ENCODE data around the gene EFNA1.

The EFNA1 gene

GRCh38 chr1:155173478-155174323 lies 46.0 kb downstream of the EFNA1 start, which contains the start of gene TRIM46:
TRIM46 (plus strand) TSS chr1:155173849; CDS start chr1:155173967, 118 bp downstream.
- Histone ChIP-seq H3K4me1 (ENCODE audit: control insufficient read depth in 1 of 2, insufficient read depth in 2 of 2, low read length in 2 of 2) (peaks cover 28 to 42% of the 10 kb centered on the region in 2 donors), H3K27ac (ENCODE audit: low read depth, low read length) (peak within 1 kb of the TSS; percentile 77), H3K9ac (ENCODE audit: low read depth in 1 of 2, low read length in 2 of 2) (peak within 1 kb of the TSS; percentile 88 to 96), H3K27me3 (ENCODE audit: control insufficient read depth in 1 of 2, insufficient read depth in 2 of 2, low read length in 2 of 2) (no peaks in the 10 kb centered on the region), H3K4me3 (ENCODE audit: low read depth in 1 of 2, low read length in 2 of 2) (peak within 1 kb of the TSS; percentile 84 to 96), H3K36me3 (ENCODE audit: control insufficient read depth in 1 of 2, insufficient read depth in 2 of 2, low read length in 2 of 2) (peaks cover 0 to 16% of the 10 kb centered on the region in 2 donors), H3K9me3 (ENCODE audit: control insufficient read depth in 1 of 2, low read length in 2 of 2) (no peaks in the 10 kb centered on the region)

GRCh38 chr1:155174324-155175280 lies 46.9 kb downstream of the EFNA1 start:
- Histone ChIP-seq H3K36me3 (ENCODE audit: control insufficient read depth in 1 of 2, insufficient read depth in 2 of 2, low read length in 2 of 2) (peaks cover 0 to 7% of the 10 kb centered on the region in 2 donors), H3K4me3 (ENCODE audit: low read depth in 1 of 2, low read length in 2 of 2) (peak overlapping the region in 1 of 2 donors; percentile 25), H3K9ac (ENCODE audit: low read depth in 1 of 2, low read length in 2 of 2) (no peak overlapping the region), H3K27ac (ENCODE audit: low read depth, low read length) (no peak overlapping the region), H3K27me3 (ENCODE audit: control insufficient read depth in 1 of 2, insufficient read depth in 2 of 2, low read length in 2 of 2) (no peaks in the 10 kb centered on the region), H3K4me1 (ENCODE audit: control insufficient read depth in 1 of 2, insufficient read depth in 2 of 2, low read length in 2 of 2) (peaks cover 32 to 50% of the 10 kb centered on the region in 2 donors), H3K9me3 (ENCODE audit: control insufficient read depth in 1 of 2, low read length in 2 of 2) (no peaks in the 10 kb centered on the region)

GRCh38 chr1:155175281-155175926 lies 47.7 kb downstream of the EFNA1 start:
- Histone ChIP-seq H3K9me3 (ENCODE audit: control insufficient read depth in 1 of 2, low read length in 2 of 2) (no peaks in the 10 kb centered on the region), H3K4me3 (ENCODE audit: low read depth in 1 of 2, low read length in 2 of 2) (no peak overlapping the region), H3K4me1 (ENCODE audit: control insufficient read depth in 1 of 2, insufficient read depth in 2 of 2, low read length in 2 of 2) (peaks cover 33 to 50% of the 10 kb centered on the region in 2 donors), H3K9ac (ENCODE audit: low read depth in 1 of 2, low read length in 2 of 2) (no peak overlapping the region), H3K36me3 (ENCODE audit: control insufficient read depth in 1 of 2, insufficient read depth in 2 of 2, low read length in 2 of 2) (peaks cover 0 to 1% of the 10 kb centered on the region in 2 donors), H3K27ac (ENCODE audit: low read depth, low read length) (no peak overlapping the region), H3K27me3 (ENCODE audit: control insufficient read depth in 1 of 2, insufficient read depth in 2 of 2, low read length in 2 of 2) (no peaks in the 10 kb centered on the region)

- H3K4me3 ChIP-seq (ENCODE audit: low read depth in 1 of 2, low read length in 2 of 2) = no peak overlapping the region
- no peak overlapping the region for H3K27ac ChIP-seq (ENCODE audit: low read depth, low read length)
- H3K36me3 ChIP-seq (ENCODE audit: control insufficient read depth in 1 of 2, insufficient read depth in 2 of 2, low read length in 2 of 2) = no peaks in the 10 kb centered on the region
- peaks cover 33 to 50% of the 10 kb centered on the region in 2 donors for H3K4me1 ChIP-seq (ENCODE audit: control insufficient read depth in 1 of 2, insufficient read depth in 2 of 2, low read length in 2 of 2)
- H3K9me3 ChIP-seq (ENCODE audit: control insufficient read depth in 1 of 2, low read length in 2 of 2) = no peaks in the 10 kb centered on the region
- no peaks in the 10 kb centered on the region for H3K27me3 ChIP-seq (ENCODE audit: control insufficient read depth in 1 of 2, insufficient read depth in 2 of 2, low read length in 2 of 2)
- H3K9ac ChIP-seq (ENCODE audit: low read depth in 1 of 2, low read length in 2 of 2) = no peak overlapping the region
Observed at GRCh38 chr1:155175927-155176371, 48.3 kb downstream of the EFNA1 start.

GRCh38 chr1:155176544-155177071 lies 48.9 kb downstream of the EFNA1 start:
- H3K4me3 ChIP-seq (ENCODE audit: low read depth in 1 of 2, low read length in 2 of 2) = no peak overlapping the region
- no peaks in the 10 kb centered on the region for H3K27me3 ChIP-seq (ENCODE audit: control insufficient read depth in 1 of 2, insufficient read depth in 2 of 2, low read length in 2 of 2)
- H3K4me1 ChIP-seq (ENCODE audit: control insufficient read depth in 1 of 2, insufficient read depth in 2 of 2, low read length in 2 of 2) = peaks cover 37 to 55% of the 10 kb centered on the region in 2 donors
- H3K9me3 ChIP-seq (ENCODE audit: control insufficient read depth in 1 of 2, low read length in 2 of 2) = no peaks in the 10 kb centered on the region
- no peak overlapping the region for H3K27ac ChIP-seq (ENCODE audit: low read depth, low read length)
- no peaks in the 10 kb centered on the region for H3K36me3 ChIP-seq (ENCODE audit: control insufficient read depth in 1 of 2, insufficient read depth in 2 of 2, low read length in 2 of 2)
- no peak overlapping the region for H3K9ac ChIP-seq (ENCODE audit: low read depth in 1 of 2, low read length in 2 of 2)

GRCh38 chr1:155177192-155177917 lies 49.7 kb downstream of the EFNA1 start:
- no peak overlapping the region for H3K27ac ChIP-seq (ENCODE audit: low read depth, low read length)
- no peak overlapping the region for H3K4me3 ChIP-seq (ENCODE audit: low read depth in 1 of 2, low read length in 2 of 2)
- H3K9me3 ChIP-seq (ENCODE audit: control insufficient read depth in 1 of 2, low read length in 2 of 2) = no peaks in the 10 kb centered on the region
- H3K4me1 ChIP-seq (ENCODE audit: control insufficient read depth in 1 of 2, insufficient read depth in 2 of 2, low read length in 2 of 2) = peaks cover 31 to 52% of the 10 kb centered on the region in 2 donors
- no peaks in the 10 kb centered on the region for H3K27me3 ChIP-seq (ENCODE audit: control insufficient read depth in 1 of 2, insufficient read depth in 2 of 2, low read length in 2 of 2)
- H3K9ac ChIP-seq (ENCODE audit: low read depth in 1 of 2, low read length in 2 of 2) = no peak overlapping the region
- H3K36me3 ChIP-seq (ENCODE audit: control insufficient read depth in 1 of 2, insufficient read depth in 2 of 2, low read length in 2 of 2) = no peaks in the 10 kb centered on the region

GRCh38 chr1:155177918-155178281 lies 50.2 kb downstream of the EFNA1 start:
- no peak overlapping the region for H3K27ac ChIP-seq (ENCODE audit: low read depth, low read length)
- H3K4me3 ChIP-seq (ENCODE audit: low read depth in 1 of 2, low read length in 2 of 2) = no peak overlapping the region
- H3K9ac ChIP-seq (ENCODE audit: low read depth in 1 of 2, low read length in 2 of 2) = no peak overlapping the region

GRCh38 chr1:155178441-155179111 lies 50.9 kb downstream of the EFNA1 start:
- no peak overlapping the region for H3K9ac ChIP-seq (ENCODE audit: low read depth in 1 of 2, low read length in 2 of 2)
- H3K4me3 ChIP-seq (ENCODE audit: low read depth in 1 of 2, low read length in 2 of 2) = no peak overlapping the region
- no peak overlapping the region for H3K27ac ChIP-seq (ENCODE audit: low read depth, low read length)
- no peaks in the 10 kb centered on the region for H3K27me3 ChIP-seq (ENCODE audit: control insufficient read depth in 1 of 2, insufficient read depth in 2 of 2, low read length in 2 of 2)
- peaks cover 25 to 47% of the 10 kb centered on the region in 2 donors for H3K4me1 ChIP-seq (ENCODE audit: control insufficient read depth in 1 of 2, insufficient read depth in 2 of 2, low read length in 2 of 2)
- no peaks in the 10 kb centered on the region for H3K9me3 ChIP-seq (ENCODE audit: control insufficient read depth in 1 of 2, low read length in 2 of 2)
- H3K36me3 ChIP-seq (ENCODE audit: control insufficient read depth in 1 of 2, insufficient read depth in 2 of 2, low read length in 2 of 2) = no peaks in the 10 kb centered on the region

More at GRCh38 chr1:155177918-155178281, 50.2 kb downstream of the EFNA1 start:
- no peaks in the 10 kb centered on the region for H3K9me3 ChIP-seq (ENCODE audit: control insufficient read depth in 1 of 2, low read length in 2 of 2)
- H3K36me3 ChIP-seq (ENCODE audit: control insufficient read depth in 1 of 2, insufficient read depth in 2 of 2, low read length in 2 of 2) = no peaks in the 10 kb centered on the region
- H3K4me1 ChIP-seq (ENCODE audit: control insufficient read depth in 1 of 2, insufficient read depth in 2 of 2, low read length in 2 of 2) = peaks cover 29 to 51% of the 10 kb centered on the region in 2 donors
- H3K27me3 ChIP-seq (ENCODE audit: control insufficient read depth in 1 of 2, insufficient read depth in 2 of 2, low read length in 2 of 2) = no peaks in the 10 kb centered on the region
